Measurements from ENCODE around the gene AP3D1. TPM values are rescaled to one million over a fixed set of nuclear protein-coding genes. Genes with fewer than 3 reads are reported as not detected.
"Not testable (repeated sequence)": the region's sequence is repeated elsewhere in the genome, so short reads cannot be mapped to it uniquely, and the experiment has no call there.

Gene AP3D1
- total and polyA plus RNA-seq, 10 donors: 32.8 to 112 (median 96.2) TPM

GRCh38 chr19:2097886-2098327 lies 53.5 kb downstream of the AP3D1 start:
- Histone ChIP-seq H3K4me1 (peaks cover 19 to 44% (median 41%) of the 10 kb centered on the region in 6 donors), H3K27me3 (replicated peaks in 1 of 7) (no peaks in the 10 kb centered on the region), H3K9me3 (no peaks in the 10 kb centered on the region), H3K27ac (peak overlapping the region in 2 of 8 donors; percentile 83 to 95), H3K36me3 (peaks cover 0 to 52% (median 36%) of the 10 kb centered on the region in 6 donors), H3K4me3 (no peak overlapping the region)
- intact Hi-C loops (cut with DNase I; ENCODE audit: low total_unique reads): no loop called here
- WGBS, 5 donors: 83 to 100% (median 87%) methylated on average over 2 to 23 of the region's 23 CpGs
- TF ChIP-seq POLR2AphosphoS5 (IDR thresholded peaks at IDR 0.05) (peak in 2 of 3 donors; percentile 30 to 38), POLR2A (IDR thresholded peaks at IDR 0.05) (no peak)
- DNase-seq: no peak

GRCh38 chr19:2097203-2097885 lies 54.0 kb downstream of the AP3D1 start:
- Histone ChIP-seq H3K27ac (peak overlapping the region in 7 of 8 donors; percentile 41 to 98 (median 83)), H3K4me3 (peak overlapping the region; percentile 27 to 90 (median 82)), H3K9me3 (no peaks in the 10 kb centered on the region), H3K4me1 (peaks cover 21 to 50% (median 47%) of the 10 kb centered on the region in 6 donors), H3K27me3 (replicated peaks in 1 of 7) (no peaks in the 10 kb centered on the region), H3K36me3 (peaks cover 0 to 52% (median 33%) of the 10 kb centered on the region in 6 donors)
- WGBS, 5 donors: 15 to 44% (median 25%) methylated on average over 12 to 30 of the region's 30 CpGs
- intact Hi-C loops (cut with DNase I; ENCODE audit: low total_unique reads): no loop called here
- DNase-seq: peak; percentile 89
- TF ChIP-seq, protein P1, sequence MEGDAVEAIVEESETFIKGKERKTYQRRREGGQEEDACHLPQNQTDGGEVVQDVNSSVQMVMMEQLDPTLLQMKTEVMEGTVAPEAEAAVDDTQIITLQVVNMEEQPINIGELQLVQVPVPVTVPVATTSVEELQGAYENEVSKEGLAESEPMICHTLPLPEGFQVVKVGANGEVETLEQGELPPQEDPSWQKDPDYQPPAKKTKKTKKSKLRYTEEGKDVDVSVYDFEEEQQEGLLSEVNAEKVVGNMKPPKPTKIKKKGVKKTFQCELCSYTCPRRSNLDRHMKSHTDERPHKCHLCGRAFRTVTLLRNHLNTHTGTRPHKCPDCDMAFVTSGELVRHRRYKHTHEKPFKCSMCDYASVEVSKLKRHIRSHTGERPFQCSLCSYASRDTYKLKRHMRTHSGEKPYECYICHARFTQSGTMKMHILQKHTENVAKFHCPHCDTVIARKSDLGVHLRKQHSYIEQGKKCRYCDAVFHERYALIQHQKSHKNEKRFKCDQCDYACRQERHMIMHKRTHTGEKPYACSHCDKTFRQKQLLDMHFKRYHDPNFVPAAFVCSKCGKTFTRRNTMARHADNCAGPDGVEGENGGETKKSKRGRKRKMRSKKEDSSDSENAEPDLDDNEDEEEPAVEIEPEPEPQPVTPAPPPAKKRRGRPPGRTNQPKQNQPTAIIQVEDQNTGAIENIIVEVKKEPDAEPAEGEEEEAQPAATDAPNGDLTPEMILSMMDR (IDR thresholded peaks at IDR 0.05 in 8 of 11, conservative IDR thresholded peaks at IDR 0.05 in 3 of 11): no peak

- H3K4me1 ChIP-seq: peaks cover 27 to 57% (median 54%) of the 10 kb centered on the region in 6 donors
- H3K27me3 ChIP-seq (replicated peaks in 1 of 7): no peaks in the 10 kb centered on the region
- H3K36me3 ChIP-seq: peaks cover 0 to 52% (median 27%) of the 10 kb centered on the region in 6 donors
- peak within 1 kb of the TSS; percentile 83 to 98 (median 95) for H3K27ac ChIP-seq
- no peaks in the 10 kb centered on the region for H3K9me3 ChIP-seq
- 0% methylated on average over 6 to 70 of the region's 70 CpGs for WGBS, 5 donors
- H3K4me3 ChIP-seq: peak within 1 kb of the TSS; percentile 78 to 90 (median 84)
- TF ChIP-seq POLR2A (IDR thresholded peaks at IDR 0.05) (peak in 1 of 3 donors; percentile 6), POLR2AphosphoS5 (IDR thresholded peaks at IDR 0.05) (peak; percentile 59 to 80 (median 62))
- TF ChIP-seq, protein P1 (IDR thresholded peaks at IDR 0.05 in 8 of 11, conservative IDR thresholded peaks at IDR 0.05 in 3 of 11): peak in 9 of 11 experiments; percentile 43 to 82 (median 69)
- intact Hi-C loops (cut with DNase I; ENCODE audit: low total_unique reads): no loop called here
- peak; percentile 100 for DNase-seq
Measured at GRCh38 chr19:2096480-2097202, 54.7 kb downstream of the AP3D1 start, which contains the start of gene IZUMO4. IZUMO4 (plus strand) TSS chr19:2096915; CDS start chr19:2096946, 31 bp downstream.

GRCh38 chr19:2096034-2096479 lies 55.3 kb downstream of the AP3D1 start, which contains the start of gene MOB3A:
MOB3A (minus strand) TSS chr19:2096326; CDS start chr19:2078560, 17,766 bp downstream.
- Histone ChIP-seq H3K9me3 (no peaks in the 10 kb centered on the region), H3K27me3 (replicated peaks in 1 of 7) (no peaks in the 10 kb centered on the region), H3K27ac (peak within 1 kb of the TSS; percentile 83 to 98 (median 95)), H3K4me3 (peak within 1 kb of the TSS; percentile 78 to 90 (median 84)), H3K4me1 (peaks cover 33 to 63% (median 59%) of the 10 kb centered on the region in 6 donors), H3K36me3 (peaks cover 0 to 48% (median 21%) of the 10 kb centered on the region in 6 donors)
- WGBS, 5 donors: 0 to 1% (median 1%) methylated on average over 15 to 56 of the region's 56 CpGs
- intact Hi-C loops (cut with DNase I; ENCODE audit: low total_unique reads): no loop called here
- DNase-seq: no peak
- TF ChIP-seq POLR2A (IDR thresholded peaks at IDR 0.05): peak; percentile 55 to 70 (median 69)
- TF ChIP-seq POLR2AphosphoS5 (IDR thresholded peaks at IDR 0.05): peak; percentile 92 to 96 (median 95)
- TF ChIP-seq, protein P1 (IDR thresholded peaks at IDR 0.05 in 8 of 11, conservative IDR thresholded peaks at IDR 0.05 in 3 of 11): peak; percentile 13 to 73 (median 59)

DNA sequence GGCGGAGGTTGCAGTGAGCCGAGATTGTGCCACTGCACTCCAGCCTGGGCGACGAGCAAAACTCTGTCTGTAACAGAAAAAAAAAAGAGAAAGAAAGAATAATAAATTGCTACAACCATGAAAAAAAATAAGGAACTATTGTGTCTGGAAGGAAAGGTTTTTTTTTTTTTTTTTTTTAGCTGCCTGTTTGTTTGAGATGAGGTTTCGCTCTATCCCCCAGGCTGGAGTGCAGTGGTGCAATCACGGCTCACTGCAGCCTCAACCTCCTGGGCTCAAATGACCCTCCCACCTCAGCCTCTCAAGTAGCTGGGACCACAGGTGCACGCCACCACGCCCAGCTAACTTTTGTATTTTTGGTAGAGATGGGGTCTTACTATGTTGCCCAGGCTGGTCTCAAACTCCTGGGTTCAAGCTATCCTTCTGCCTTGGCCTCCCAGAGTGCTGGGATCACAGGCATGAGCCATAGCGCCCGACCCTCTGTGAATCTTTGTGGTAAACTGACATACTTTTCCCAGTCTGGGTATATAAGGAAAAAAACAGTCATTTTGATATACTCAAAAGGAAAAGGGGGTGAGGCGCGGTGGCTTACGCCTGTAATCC lies 59.3 kb downstream of the AP3D1 start:
- WGBS, 5 donors: 71 to 84% (median 75%) methylated on average over 13 of the region's 13 CpGs
- H3K27ac ChIP-seq: peak overlapping the region in 7 of 8 donors; percentile 92 to 98 (median 95)
- H3K4me3 ChIP-seq: peak overlapping the region in 2 of 8 donors; percentile 30 to 87
- H3K4me1 ChIP-seq: peaks cover 64 to 91% (median 89%) of the 10 kb centered on the region in 6 donors
- H3K36me3 ChIP-seq: peaks cover 0 to 29% (median 3%) of the 10 kb centered on the region in 6 donors
- intact Hi-C loops (cut with DNase I; ENCODE audit: low total_unique reads); DNase-seq; H3K9me3 ChIP-seq; H3K27me3 ChIP-seq (replicated peaks in 1 of 7): not testable (repeated sequence)

Data from spleen (tissue), 11 donors.